HL-60 (cell line): ENCODE data around the gene SLC6A9.

ENCODE experiments used
- CTCF ChIP-seq: IDR thresholded peaks from one replicate; pipeline ENCODE4 v1.5.1; 2011; ENCODE audit warnings: low read length, control low read depth, inconsistent platforms; ENCODE audit not compliant: insufficient read depth
- GABPA ChIP-seq: IDR thresholded peaks from 2 replicates; pipeline ENCODE4 v1.6.1; 2012; ENCODE audit warnings: low read depth
- POLR2AphosphoS5 ChIP-seq: IDR thresholded peaks from 2 replicates; pipeline ENCODE4 v1.6.1; 2012; ENCODE audit warnings: low read depth
- SPI1 ChIP-seq: IDR thresholded peaks from 2 replicates; pipeline ENCODE4 v1.6.1; 2012; ENCODE audit warnings: low read depth, mild to moderate bottlenecking, borderline replicate concordance

GRCh38 chr1:43958351-43959255, 72.7 kb downstream of the SLC6A9 start:
- no peak for TF ChIP-seq CTCF
- no peak for TF ChIP-seq SPI1
- TF ChIP-seq GABPA, result no peak
- TF ChIP-seq POLR2AphosphoS5, result no peak
